HG03064 (cell line): ENCODE results near the gene DNAI1.

Experiments used
- ATAC-seq: cut with Tn5 transposase; IDR thresholded peaks from one replicate; pipeline ENCODE4 v1.9.1; 2021; ENCODE audit warnings: low read depth; ENCODE audit not compliant: unreplicated experiment

DNAI1 gene

DNA sequence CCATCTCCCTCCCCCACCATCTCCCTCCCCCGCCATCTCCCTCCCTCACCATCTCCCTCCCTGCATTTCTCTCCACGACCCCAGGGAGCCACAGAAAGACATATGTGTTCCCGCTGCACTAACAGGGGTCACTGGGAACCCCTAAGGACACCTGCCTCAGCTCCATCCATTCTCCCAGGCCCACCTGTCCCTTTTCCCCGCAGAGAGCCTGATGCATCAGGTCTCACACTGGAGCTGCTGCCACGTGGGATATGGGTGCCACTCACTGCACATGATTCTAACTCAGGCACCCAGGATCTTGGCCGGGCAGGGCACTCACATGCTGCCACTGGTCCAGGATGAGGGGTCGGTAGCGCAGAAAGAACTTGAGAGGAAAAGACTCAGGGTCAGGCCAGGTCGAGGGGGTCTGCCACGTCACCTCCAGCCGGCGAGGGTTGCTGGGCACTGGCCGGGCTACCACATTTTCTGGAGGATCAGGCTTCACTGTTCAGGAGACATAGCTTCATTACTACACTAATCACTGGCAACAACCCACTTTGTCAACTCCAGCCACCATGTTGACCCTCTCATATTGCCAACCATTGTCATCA lies 97.4 kb downstream of the DNAI1 start:
- no peak for ATAC-seq

DNA sequence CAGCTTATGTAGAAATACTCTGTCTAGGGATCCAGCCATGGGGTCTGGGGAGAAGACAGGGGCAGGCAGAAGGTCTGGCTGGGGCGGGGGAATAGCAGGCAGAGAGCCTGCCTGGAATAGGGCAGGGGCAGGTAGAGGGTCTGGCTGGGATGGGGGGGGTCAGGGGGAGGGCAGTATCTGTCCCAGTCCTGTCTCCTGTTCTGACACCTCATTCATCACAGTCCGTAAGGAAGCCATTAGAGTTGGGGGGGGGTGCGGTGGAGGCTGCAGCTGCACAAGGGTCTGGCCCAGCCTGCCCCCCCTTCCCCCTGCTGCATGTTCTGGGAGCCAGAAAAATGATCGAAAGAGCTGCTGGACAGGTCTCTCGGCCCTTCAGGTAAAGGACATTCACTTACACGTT lies 98.3 kb downstream of the DNAI1 start:
- ATAC-seq = no peak

DNA sequence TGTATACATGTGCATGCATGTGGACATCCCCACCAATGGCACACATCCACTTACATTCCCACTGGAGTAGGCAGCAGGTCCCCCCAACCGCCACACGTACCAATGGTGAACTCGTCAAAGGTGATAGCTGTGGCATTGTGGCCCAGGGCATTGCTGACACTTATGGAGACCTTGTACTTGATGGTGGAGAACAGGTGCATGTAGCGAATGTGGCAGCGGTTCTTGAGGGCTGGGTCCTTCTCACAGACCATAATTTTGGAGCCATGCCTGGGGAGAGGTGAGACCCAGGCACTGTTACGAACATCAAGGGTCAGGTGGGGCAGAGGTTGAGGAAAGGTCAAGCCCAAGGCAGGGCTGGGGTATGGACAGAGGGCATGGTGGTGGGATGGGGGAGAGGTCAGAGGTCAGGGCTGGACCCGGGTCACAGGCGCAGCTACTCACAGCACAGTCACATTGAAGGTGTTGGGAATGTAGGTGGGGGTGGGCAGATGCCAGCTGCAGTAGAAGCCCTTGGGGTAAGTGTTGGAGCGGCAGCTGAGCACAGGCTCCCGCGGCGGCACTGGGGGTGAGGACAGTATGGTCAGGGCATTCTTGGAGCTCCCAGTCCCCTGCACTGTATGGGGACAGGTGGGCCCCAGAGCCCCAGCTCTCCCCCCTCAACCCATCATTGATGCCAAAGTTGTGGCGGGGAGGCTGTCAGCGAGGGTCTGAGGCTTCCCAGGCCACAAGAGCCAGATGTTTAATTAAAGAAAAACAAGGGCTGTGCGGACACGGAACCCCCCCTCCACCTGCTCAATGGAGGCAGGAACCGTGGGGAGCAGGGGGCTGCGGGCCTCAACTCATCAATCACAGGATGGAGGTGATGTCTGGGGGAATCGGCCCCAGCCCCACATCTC lies 99.1 kb downstream of the DNAI1 start:
- no peak for ATAC-seq

DNA sequence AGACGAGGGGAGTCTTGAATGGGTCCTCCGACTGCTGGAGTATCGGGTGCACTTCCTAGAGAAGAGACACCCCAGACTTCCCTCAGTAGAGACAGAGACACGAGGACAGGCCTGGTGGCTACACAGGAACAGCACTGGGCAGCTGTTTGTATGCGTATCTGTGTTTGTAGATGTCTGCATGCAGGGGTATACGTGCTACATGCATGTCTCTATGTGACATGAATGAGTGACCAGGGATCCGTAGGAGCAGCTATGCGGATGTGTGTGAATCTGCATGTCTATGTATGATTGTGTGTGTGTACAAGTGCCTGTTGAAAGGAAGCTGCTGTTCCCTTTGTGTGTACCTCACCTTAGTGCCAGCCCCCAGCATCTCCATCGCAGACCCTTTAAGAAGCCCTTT lies 99.8 kb downstream of the DNAI1 start:
- no peak for ATAC-seq

DNA sequence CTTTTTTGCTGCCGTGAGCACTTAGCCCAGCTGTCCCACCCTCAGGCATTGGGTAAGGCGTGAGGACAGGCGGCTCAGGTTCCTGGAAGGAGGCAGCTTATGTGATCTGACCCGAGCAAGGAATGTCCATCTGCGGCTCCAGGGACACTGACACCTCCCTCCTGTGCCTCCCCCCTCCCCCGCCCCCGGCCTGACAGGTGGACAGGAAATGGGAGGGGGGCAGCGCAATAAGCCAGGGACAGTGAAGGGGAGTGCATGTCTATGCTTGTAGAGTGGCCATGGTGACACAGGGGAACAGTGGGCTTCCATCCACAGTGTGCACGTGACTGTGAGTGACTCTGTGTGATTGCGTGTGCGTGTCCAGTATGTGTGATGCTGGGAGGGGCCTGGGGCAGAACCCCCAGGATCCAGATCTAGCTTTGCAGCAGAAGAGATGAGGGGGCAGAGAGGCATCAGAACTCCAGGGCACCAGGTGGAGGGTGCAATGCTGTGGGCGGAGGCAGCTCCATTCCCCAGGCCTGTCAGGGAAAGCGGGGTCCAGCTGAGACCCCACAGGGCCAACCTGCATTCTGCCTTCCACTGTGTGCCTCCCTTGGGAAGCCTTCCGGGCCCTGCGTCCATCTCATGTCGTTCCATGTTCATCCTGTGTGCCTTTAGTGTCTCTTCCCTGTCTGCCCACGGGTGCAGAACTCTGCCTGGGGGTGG lies 100.5 kb downstream of the DNAI1 start:
- no peak for ATAC-seq

DNA sequence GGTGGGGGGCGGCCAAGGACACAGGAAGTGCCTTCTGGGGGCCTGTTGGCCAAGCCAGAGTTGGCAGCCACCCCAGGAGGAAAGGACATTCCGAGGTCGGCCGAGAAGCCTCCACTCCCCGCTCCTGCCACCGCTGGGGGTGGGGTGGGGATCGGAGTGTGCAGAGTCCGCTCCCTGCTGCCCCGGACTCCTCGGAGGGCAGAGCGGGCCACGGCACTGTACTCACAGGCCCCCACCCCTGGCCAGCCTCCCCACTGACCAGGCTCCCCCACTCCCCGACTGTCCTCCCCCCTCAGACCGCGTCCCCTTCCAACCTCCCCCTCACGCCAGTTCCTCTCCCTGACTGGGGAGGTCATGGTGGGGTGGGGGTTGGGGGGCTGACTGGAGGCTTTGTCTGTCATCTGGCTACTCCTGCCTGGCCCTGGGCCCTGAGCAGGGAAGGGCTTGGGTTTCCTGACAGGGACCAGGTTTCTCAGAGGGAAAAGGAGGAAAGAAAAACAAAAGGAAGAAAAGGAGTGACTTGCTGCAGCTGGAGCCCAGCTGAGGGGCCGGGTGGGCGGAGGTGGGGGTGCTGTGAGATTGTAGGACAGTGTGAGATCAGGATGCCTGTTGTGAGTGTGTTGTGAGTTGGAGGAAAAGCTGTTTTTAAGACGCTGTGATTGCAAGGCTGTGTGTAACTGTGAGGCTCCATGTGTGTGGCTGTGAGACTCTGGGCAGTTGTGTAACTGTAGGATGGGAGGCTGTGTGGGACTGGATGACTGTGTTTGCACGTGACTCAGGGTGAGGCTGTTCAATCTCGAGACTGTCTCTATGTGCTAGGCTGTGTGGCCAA lies 101.2 kb downstream of the DNAI1 start:
- ATAC-seq = no peak

DNA sequence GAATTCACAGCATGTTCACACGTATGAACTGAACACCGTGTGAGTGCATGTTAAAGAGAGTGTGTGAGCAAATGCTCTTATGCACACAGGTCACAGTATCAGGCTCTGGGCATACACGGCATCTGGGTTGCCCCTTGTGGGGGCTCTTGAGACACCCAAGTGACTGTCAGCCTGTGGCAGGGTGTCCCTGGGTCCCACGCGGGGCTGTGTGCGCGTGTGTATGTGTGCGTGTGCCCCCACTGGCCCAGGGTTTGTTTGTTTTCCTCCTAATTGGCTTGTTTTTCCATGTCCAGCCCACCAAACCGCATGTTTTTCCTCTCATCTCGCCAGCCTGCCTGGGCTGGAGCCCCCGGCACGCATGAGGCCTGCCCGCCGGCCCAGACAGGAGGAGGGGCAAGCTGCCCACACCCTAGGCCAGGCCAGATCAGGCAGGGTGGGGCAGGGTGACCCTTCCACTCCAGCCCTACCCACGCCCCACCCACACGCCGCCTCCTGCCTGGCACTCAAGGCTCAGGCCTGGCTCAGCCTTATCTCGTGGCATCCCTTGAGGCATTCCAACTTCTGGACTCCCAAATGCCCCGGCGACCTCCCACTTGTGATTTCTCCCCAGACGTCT lies 102.1 kb downstream of the DNAI1 start:
- no peak for ATAC-seq

DNA sequence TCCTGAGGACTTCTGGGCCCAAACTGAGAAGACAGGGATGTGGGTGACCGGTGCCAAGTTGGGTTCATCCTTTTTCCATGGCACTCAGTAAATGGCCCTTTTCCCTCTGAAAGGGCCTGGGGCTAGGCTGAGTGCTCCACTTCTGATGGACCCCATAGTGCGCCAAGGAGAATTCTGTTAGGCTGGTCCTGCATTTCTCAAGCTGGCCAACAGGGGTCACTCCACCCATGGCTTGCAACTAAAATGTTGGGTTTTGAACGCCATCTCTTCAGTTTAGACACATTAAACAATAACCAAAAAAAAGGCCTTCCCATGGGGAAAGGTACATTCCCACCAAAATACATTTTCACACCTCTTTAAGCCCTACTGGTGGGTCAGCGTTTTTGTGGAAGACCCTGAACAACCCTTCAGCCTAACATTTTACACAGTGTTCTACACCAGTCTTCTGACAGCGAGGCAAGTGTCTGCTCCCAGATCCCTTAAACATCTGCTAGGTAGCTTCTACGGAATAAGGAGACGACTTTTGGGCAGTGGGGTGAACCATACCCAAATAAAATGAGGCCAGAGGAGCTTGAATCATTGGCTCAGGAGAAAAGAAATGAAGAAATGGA lies 103.6 kb downstream of the DNAI1 start:
- ATAC-seq = no peak

DNA sequence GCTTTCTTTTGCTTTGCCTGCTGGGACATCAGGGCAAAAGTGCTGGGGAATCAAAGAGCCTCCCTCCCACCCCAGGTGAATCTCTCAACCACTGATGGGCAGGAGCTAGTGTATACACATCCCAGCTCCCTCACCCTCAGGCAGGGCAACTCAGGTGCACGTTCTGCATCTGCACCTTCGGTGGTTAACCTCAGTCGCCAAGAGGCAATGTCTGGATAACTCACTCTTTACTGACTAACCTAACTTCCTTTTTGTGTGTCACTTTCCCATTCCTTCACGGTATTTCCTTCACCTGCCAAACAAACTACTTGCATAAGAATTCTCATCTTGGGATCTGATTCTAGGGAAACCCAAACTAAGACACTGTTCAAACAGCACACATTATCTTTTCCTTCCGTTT lies 104.7 kb downstream of the DNAI1 start:
- no peak for ATAC-seq

DNA sequence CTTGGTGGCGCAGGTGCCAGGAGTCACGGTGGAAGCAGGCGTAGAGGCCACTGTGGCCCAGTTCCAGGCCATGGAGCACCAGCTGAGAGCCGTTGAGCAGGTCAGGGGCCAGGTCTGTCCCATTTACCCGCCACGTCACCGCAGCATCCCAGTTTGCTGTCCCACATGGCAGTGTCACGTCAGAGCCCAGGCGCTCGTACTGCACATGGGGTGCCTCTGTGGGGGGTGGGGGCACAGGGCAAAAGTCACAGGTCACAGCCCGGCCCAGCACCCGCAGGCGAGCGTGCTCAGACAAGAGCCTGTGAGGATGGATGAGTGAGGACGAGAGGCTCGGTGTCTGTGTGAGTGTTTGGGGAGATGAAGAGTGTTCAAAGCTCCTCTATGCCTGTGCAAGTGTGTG lies 106.0 kb downstream of the DNAI1 start:
- no peak for ATAC-seq

DNA sequence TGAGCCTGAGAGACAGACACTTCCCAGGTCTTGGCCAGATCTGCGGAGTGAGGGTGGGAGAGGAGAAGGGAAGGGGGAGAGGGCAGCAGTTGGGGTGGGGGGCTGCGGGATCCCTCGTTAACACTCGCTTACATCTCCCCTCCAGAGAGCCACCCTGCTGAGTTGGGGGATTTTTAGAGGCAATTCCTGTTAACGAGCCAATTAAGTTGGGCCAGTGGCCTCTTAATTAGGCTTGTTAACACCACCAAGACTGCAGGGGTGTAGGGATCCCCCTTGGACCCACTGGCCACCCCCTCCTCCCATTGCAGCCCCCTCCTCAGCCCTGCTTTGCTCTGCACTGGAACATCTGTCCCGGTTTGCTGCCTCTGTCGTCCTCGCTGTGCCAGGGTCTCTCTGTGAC lies 107.3 kb downstream of the DNAI1 start:
- no peak for ATAC-seq

DNA sequence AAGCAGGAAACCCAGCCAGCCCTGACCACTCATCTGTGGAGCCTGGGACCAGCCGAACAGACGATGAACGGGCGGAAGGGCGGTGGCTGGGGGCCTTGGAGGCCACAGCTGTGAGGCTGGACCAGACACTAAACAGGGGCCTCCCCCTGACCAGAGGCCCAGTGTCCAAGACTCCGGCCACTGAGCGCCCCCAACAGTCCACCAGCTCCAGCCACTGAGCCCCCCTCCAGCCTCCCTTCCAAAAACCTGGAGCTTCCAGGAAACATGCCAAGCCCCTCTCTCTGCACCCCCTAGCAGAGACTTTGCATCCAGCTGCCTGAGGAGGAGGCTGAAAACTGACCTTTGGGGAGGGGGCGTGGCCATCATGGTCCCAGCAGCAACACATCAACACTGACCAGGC lies 107.7 kb downstream of the DNAI1 start:
- no peak for ATAC-seq

DNA sequence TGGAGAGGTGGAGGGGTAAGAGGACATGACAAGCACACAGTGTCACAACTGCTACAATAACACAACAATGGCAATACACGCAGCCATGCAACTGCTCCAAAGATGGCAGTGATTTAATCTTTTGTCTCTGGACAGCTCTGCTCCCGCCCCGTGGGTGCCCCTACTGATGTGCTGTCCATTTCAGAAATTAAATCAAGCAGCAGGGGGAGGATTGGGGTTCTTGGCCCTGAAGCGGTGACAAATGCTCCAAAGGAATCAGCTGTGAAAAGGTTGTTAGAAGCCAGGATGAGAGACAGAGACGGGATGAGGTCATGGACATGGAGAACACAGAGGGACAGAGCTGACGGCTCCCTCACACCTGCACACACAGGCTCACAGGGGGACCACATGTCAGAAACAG lies 108.4 kb downstream of the DNAI1 start:
- no peak for ATAC-seq

DNA sequence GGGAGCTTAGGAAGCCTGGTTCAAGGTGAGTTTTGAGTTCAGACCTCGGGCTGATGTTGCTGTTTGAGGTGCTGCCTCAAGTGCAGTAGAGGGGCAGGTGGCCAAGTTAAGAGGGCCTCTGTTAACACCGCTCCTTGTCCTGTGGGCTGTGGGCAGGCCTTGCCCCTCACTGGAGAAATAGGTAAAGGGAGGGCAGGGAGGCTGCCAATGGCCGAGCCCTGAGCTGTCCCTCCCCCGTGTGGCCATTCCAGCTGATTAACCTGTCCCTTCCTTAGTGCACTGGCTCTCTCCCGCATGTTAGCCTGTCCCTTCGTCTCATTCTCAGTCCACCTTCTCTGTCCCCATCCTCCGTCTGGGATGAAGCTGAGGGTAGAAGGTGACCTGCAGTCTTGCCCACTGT lies 109.5 kb downstream of the DNAI1 start:
- ATAC-seq = no peak

DNA sequence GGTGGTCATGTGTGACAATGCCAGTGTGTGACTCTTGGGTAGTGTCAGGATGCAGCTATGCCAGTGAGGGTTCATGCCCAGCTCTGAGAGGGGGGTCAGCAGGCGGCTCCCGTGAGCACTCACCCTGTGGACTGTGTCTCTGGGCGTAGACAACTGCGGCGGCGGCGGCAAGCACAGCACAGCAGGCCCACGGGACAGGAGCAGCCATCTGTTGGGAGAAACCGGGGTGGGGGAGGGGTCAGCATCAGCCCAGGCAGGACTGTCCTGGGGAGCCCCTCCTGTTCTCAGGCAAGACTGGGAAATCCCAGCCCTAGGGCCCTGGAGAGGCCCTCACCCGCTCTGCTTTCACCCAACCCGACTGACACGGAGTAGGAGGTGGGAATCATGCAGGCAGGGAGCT lies 110.2 kb downstream of the DNAI1 start:
- no peak for ATAC-seq

DNA sequence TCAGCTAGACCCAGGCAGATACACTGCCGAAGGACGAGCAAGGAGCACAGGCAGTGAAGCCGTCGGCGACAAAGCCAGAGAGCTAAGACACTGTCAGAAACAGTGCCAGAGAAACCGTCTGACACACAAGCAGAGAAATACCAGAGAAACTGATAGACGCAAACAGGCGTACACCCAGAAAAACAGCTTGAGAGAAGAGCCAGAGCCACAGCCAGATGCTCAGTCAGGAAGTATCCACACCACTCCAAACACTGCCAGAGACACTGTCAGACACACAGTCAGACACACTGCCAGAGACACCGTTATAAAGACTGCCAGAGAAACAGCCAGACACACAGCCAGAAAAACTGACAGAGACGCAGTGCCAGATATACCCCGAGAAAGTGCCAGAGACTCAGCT lies 111.8 kb downstream of the DNAI1 start:
- no peak for ATAC-seq
